SK-N-MC (cell line): ENCODE measurements around the gene INPP5B.
A peak's percentile ranks its signal among the peaks of the same experiment; 100 is the strongest.

ENCODE experiments used
- DNase-seq: peaks from one replicate; pipeline ENCODE4 v3.0.0-alpha.2; 2011; ENCODE audit warnings: low read depth, low spot score
- H3K27ac ChIP-seq: fragments of 200-600 bp; sonication (generic); 2 replicates; pipeline ENCODE4 v1.5.1; 2016; ENCODE audit warnings: mixed run types
- H3K36me3 ChIP-seq: fragments of 200-600 bp; sonication (generic); 2 replicates; pipeline ENCODE4 v1.6.1; 2017; ENCODE audit warnings: antibody characterized with exemption, low read length, mixed read lengths; ENCODE audit not compliant: insufficient read depth
- H3K4me3 ChIP-seq: fragments of 200-600 bp; sonication (generic); 2 replicates; pipeline ENCODE4 v1.5.1; 2016
- H3K9ac ChIP-seq: fragments of 200-600 bp; sonication (generic); 2 replicates; pipeline ENCODE4 v1.8.0; 2017; ENCODE audit warnings: mixed run types, mixed read lengths; ENCODE audit not compliant: insufficient read length
- H3K9me3 ChIP-seq: fragments of 200-600 bp; sonication (generic); 2 replicates; pipeline ENCODE4 v1.6.1; 2017; ENCODE audit warnings: low read depth, mild to moderate bottlenecking, antibody characterized with exemption, low read length, moderate library complexity, mixed read lengths
- EZH2 ChIP-seq: fragments of 200-600 bp; sonication (generic); IDR thresholded peaks from one replicate; pipeline ENCODE4 v1.6.1; 2017; ENCODE audit warnings: antibody characterized with exemption
- FOXP2 ChIP-seq: optimal IDR thresholded peaks from 2 replicates; pipeline ENCODE3; 2011; ENCODE audit warnings: mild to moderate bottlenecking, moderate library complexity; ENCODE audit not compliant: insufficient read depth; ENCODE audit errors: extremely low read length, control extremely low read depth
- POLR2AphosphoS5 ChIP-seq: IDR thresholded peaks from 2 replicates; pipeline ENCODE4 v1.6.1; 2012; ENCODE audit warnings: mild to moderate bottlenecking, low read depth, low read length, borderline replicate concordance

Gene INPP5B

DNA sequence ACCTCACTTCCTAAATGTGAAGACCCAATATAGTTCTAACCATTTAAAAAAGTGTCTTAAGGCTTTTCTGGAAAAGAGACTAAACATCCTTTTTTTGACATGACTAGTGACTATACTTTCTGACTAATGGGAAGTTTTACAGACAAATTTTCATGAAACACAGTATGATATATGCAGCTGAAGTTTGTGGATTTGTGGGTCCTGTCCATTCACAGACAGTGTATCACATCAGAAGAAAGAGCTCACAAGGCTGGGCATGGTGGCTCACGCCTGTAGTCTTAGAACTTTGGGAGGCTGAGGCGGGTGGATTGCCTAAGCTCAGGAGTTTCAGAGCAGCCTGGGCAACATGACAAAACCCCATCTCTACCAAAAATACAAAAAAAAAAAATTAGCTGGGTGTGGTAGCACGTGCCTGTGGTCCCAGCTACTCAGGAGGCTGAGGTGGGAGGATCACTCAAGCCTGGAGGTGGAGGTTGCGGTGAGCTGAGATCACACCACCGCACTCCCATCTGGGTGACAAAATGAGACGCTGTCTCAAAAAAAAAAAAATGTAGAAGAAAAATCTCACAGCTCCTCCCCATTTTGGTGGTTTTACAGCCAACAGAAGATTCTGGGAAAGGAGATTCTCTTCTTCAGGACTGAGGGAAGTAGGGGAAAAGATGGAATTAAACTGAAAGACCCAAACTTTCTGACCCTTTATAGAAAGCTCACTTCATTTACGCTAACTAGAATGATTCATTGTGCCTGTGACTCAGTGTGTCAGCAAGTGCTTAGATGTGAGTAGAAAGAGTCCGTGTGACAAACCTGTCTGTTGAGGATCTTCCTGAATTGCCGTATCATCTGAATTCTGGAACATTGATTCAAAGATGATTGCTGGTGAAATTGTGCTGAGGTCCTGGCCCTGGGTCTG, 123.7 kb downstream of the INPP5B start:
- no peak for DNase-seq
- Histone ChIP-seq H3K9me3 (no peaks in the 10 kb centered on the region), H3K36me3 (peaks cover 37% of the 10 kb centered on the region), H3K27ac (no peak overlapping the region), H3K9ac (no peak overlapping the region), H3K4me3 (no peak overlapping the region)
- no peak for TF ChIP-seq EZH2
- TF ChIP-seq POLR2AphosphoS5, result no peak
- no peak for TF ChIP-seq FOXP2

DNA sequence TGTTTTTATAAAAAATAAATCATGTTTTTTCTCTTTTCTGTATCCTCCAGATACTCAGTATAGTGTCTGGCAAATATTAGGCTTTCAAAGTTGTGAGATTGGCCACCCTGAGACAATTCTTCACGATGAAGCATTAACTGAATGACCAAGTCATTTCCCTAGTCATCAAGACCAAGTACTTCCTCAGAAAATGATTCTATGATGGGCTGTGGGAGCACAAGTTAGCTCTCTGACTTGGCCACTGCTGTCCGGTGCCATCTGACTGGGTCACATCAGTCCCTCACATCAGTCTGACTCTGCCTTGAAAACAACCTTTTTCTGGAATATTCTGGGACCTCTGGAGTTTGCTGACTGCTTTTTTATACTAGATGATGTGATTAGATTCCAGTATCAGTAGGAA, 125.4 kb downstream of the INPP5B start:
- DNase-seq, result no peak
- H3K9ac ChIP-seq, result no peak overlapping the region
- no peak overlapping the region for H3K4me3 ChIP-seq
- H3K27ac ChIP-seq, result no peak overlapping the region
- no peaks in the 10 kb centered on the region for H3K9me3 ChIP-seq
- peaks cover 33% of the 10 kb centered on the region for H3K36me3 ChIP-seq
- TF ChIP-seq POLR2AphosphoS5, result no peak
- no peak for TF ChIP-seq EZH2
- TF ChIP-seq FOXP2, result no peak

DNA sequence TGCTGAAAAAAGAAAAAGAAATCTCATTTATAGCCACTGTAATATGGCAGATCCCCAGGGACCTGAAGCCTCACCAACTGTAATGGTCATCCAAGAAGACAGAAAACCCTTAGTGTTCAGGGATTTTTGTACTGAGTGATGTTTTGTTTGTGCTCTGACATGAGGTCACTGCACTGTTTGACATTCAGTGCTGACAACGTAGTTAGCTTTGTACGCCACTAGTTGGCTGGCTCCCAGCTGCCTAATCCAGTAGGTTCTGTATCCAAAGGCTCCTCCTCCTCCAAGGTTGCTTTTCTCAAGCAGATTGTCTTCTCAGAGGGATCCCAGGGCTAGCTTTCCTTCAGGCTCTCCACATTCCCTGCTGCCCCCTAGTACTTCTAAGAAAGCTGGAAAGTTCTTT, 129.4 kb downstream of the INPP5B start:
- H3K9me3 ChIP-seq, result no peaks in the 10 kb centered on the region
- H3K36me3 ChIP-seq, result peaks cover 20% of the 10 kb centered on the region
- no peak for DNase-seq
- TF ChIP-seq FOXP2 (no peak), POLR2AphosphoS5 (no peak), EZH2 (no peak)
- no peak overlapping the region for H3K27ac ChIP-seq
- H3K4me3 ChIP-seq, result no peak overlapping the region
- H3K9ac ChIP-seq, result no peak overlapping the region

DNA sequence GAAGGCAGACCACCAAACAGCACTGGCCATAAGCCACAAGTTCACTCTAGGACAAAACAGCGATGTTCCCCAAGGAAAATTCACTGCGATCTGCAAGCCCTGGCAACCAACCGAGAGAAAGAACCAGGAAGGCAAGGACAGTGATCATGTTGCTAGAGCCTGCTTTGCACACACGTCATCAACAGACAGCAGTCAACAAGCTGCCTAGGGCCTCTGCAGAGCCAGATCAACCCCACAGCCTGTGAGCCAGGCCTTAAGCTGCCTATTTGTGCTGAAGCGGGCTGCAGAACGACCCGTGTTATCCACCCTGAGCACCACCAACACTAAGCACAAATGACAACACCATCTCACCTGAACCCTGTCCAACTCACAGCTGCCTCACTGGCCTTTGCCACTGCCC, 132.6 kb downstream of the INPP5B start:
- no peak for DNase-seq
- H3K9ac ChIP-seq, result no peak overlapping the region
- H3K36me3 ChIP-seq, result no peaks in the 10 kb centered on the region; the same call in 1 of the 2 replicates

DNA sequence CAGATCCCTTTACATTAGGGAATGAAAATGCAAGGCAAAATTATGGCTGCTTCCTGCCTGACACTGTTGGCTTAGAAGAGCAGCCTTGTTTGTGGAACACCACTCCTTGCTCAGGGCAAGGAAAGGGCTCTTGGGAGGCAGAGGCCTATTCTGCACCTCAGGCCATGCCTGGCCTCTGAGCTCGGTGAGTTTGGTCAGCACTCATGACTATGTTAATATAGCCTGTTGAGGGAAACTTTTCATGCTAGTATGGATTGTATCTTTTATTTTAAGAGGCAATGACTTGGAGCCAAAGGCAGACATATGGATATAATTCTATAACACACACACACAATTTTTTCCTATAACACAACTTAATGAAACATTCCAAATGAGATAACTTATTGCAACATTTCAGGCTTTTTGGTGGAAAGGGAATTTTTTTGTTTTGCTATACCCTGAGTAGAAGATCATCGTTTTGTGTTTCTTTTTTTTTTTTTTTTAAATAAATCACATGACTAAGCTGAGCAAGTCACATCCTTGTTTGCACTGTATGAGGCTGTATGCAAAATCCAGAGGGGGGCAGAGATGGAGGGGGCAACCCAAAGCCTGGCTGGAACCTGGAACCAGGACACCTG, 133.2 kb downstream of the INPP5B start:
- no peaks in the 10 kb centered on the region for H3K9me3 ChIP-seq
- DNase-seq, result no peak
- no peaks in the 10 kb centered on the region; the same call in 1 of the 2 replicates for H3K36me3 ChIP-seq
- H3K9ac ChIP-seq, result no peak overlapping the region
- no peak for TF ChIP-seq FOXP2
- TF ChIP-seq POLR2AphosphoS5, result no peak
- no peak for TF ChIP-seq EZH2
- no peak overlapping the region for H3K27ac ChIP-seq
- no peak overlapping the region for H3K4me3 ChIP-seq

More for the DNA sequence above, 132.6 kb downstream of the INPP5B start:
- no peak for TF ChIP-seq FOXP2
- TF ChIP-seq POLR2AphosphoS5, result no peak
- TF ChIP-seq EZH2, result no peak
- no peaks in the 10 kb centered on the region for H3K9me3 ChIP-seq
- H3K27ac ChIP-seq, result no peak overlapping the region
- no peak overlapping the region for H3K4me3 ChIP-seq

DNA sequence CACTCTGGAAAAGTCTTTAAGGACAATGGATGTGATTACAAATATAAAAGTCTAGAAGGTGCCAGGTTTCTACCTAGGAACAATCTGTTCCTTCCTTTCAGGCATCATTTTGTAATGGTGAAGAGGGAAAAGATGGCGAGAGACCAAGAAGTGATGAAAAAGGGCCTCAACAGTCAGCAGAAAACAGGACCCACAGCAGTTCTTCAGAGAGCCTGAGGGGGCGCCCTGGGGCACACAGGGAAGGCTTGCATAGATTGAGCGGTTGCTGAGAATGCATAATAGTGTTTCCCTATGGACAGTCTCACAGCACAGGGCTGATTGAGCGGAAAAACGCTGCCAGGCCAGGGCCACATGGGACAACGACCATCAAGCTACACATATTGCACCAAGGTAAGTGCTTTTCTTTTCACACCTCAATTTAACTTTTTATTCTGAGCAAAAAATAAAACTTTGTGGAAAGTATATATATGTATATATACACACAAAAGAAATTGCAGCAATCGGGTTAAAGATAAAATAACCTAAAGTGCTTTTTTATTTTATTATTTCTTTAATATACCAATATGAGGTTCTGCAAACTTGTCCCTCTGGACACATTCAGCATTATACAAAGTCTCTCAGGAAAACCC, 135.7 kb downstream of the INPP5B start:
- TF ChIP-seq EZH2, result no peak
- TF ChIP-seq FOXP2, result no peak
- TF ChIP-seq POLR2AphosphoS5, result no peak
- peak; percentile 20 for DNase-seq
- Histone ChIP-seq H3K4me3 (no peak overlapping the region), H3K36me3 (peaks cover 9% of the 10 kb centered on the region), H3K27ac (no peak overlapping the region), H3K9ac (no peak overlapping the region), H3K9me3 (no peaks in the 10 kb centered on the region)
